HG03460 (cell line): Measurements from ENCODE around the gene GZF1.

Source experiments
- ATAC-seq: cut with Tn5 transposase; IDR thresholded peaks from one replicate; pipeline ENCODE4 v1.9.1; 2021; ENCODE audit not compliant: unreplicated experiment

Gene GZF1

GRCh38 chr20:23404196-23404595 lies 42.2 kb downstream of the GZF1 start:
- no peak for ATAC-seq

GRCh38 chr20:23406880-23407279 lies 44.9 kb downstream of the GZF1 start:
- ATAC-seq, result no peak

- ATAC-seq, result peak; percentile 78
Measured at GRCh38 chr20:23407781-23408464, 45.9 kb downstream of the GZF1 start.

GRCh38 chr20:23408957-23409356 lies 47.0 kb downstream of the GZF1 start:
- no peak for ATAC-seq

- ATAC-seq, result no peak
Measured at GRCh38 chr20:23409800-23410199, 47.8 kb downstream of the GZF1 start.

- no peak for ATAC-seq
Measured at GRCh38 chr20:23410916-23411695, 49.1 kb downstream of the GZF1 start.

GRCh38 chr20:23412026-23412425 lies 50.0 kb downstream of the GZF1 start:
- no peak for ATAC-seq

GRCh38 chr20:23413862-23414422 lies 52.0 kb downstream of the GZF1 start:
- no peak for ATAC-seq

GRCh38 chr20:23414526-23415188 lies 52.7 kb downstream of the GZF1 start:
- no peak for ATAC-seq

- no peak for ATAC-seq
Measured at GRCh38 chr20:23415555-23415954, 53.6 kb downstream of the GZF1 start.

GRCh38 chr20:23415959-23416583 lies 54.1 kb downstream of the GZF1 start:
- ATAC-seq, result no peak

GRCh38 chr20:23417861-23418260 lies 55.9 kb downstream of the GZF1 start:
- ATAC-seq, result no peak

GRCh38 chr20:23419657-23419994 lies 57.6 kb downstream of the GZF1 start:
- ATAC-seq, result no peak

- no peak for ATAC-seq
Measured at GRCh38 chr20:23419995-23420901, 58.3 kb downstream of the GZF1 start.

GRCh38 chr20:23420943-23421931 lies 59.3 kb downstream of the GZF1 start, which contains the start of gene NAPB:
Gene NAPB, minus strand, starts transcription at chr20:23421488. Its CDS starts 86 bp downstream, at chr20:23421402.
- ATAC-seq, result peak; percentile 94
